ENCODE results near the gene AZGP1. TPM values are rescaled to one million over a fixed set of nuclear protein-coding genes. Genes with fewer than 3 reads are reported as not detected.

Gene AZGP1
- total and polyA plus RNA-seq, 2 of the 13 experiments (the other 11 are each of a cell fraction or from before 2014, with no cell fraction given), result 93.8 to 229 TPM

DNA sequence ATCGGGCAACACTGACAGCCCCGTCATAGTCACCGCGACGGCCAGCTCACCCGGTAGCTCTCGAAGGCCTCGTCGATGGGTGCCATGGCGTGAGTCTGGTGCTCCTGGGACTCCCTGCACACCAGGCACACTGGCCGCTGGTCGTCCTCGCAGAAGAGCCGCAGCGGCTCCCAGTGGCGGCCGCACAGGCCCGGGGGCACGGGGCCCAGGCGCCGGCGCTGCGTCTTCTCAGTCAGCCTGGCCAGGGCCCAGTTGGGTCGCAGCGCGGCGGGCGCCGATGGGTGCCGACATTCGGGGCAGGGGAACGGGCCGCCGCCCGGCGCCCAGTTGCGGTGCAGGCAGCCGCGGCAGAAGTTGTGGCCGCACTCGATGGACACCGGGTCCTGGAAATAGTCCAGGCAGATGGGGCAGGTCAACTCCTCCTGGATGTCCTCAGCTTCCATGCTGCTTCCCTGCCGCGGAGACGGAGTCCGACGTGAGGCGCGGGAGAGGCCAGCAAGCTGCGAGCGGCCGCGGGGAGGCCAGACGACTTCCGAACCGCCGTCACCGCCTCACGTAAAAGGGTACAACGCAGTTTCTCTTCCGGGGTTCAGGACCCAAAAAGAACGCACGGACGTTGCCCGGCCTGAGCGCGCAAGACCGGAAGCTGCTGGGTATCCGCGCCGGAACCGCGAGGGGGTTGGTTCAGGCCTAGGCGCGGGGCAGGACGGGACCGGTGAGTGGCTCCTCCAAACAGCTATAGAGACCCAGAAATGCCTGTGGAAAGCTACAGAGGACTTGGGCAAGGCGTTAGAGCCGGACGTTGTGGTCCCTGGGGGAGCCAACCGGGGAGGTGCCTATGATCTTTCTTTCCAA is 56.6 kb downstream of the AZGP1 start, which contains the start of gene TRIM4 (continued):
- TF ChIP-seq, protein P1, sequence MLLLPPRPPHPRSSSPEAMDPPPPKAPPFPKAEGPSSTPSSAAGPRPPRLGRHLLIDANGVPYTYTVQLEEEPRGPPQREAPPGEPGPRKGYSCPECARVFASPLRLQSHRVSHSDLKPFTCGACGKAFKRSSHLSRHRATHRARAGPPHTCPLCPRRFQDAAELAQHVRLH (CRISPR knock-in tag; IDR thresholded peaks at IDR 0.05; ENCODE audit: borderline replicate concordance, low read depth), result peak; percentile 74; the same call in 1 of the 2 replicates
- TF ChIP-seq RELA (CRISPR knock-in tag; IDR thresholded peaks at IDR 0.05) (no peak), TSC22D2 (CRISPR knock-in tag; IDR thresholded peaks at IDR 0.05; ENCODE audit: borderline replicate concordance) (0 out of 2 replicates have a peak, but pooled peaks have one; percentile 24), ZNF569 (CRISPR knock-in tag; IDR thresholded peaks at IDR 0.05; ENCODE audit: borderline replicate concordance) (no peak), ZNF367 (CRISPR knock-in tag; IDR thresholded peaks at IDR 0.05; ENCODE audit: borderline replicate concordance) (no peak), ZSCAN9 (CRISPR knock-in tag; IDR thresholded peaks at IDR 0.05; ENCODE audit: borderline replicate concordance) (no peak; the same call in 1 of the 2 replicates), EZH2 (conservative IDR thresholded peaks at IDR 0.05; ENCODE audit: low read depth, low read length) (no peak), ZNF263 (CRISPR knock-in tag; IDR thresholded peaks at IDR 0.05) (peak; percentile 62; the same call in 1 of the 2 replicates), GABPA (IDR thresholded peaks at IDR 0.05; ENCODE audit: low read depth, low read length) (peak; percentile 88), GABPA (CRISPR knock-in tag; IDR thresholded peaks at IDR 0.05; ENCODE audit: low read depth) (peak; percentile 98), U2AF1 (optimal IDR thresholded peaks at IDR 0.05; ENCODE audit: low read depth, low read length) (no peak), ZMYM2 (CRISPR knock-in tag; IDR thresholded peaks at IDR 0.05) (0 out of 2 replicates have a peak, but pooled peaks have one; percentile 47), ADNP (CRISPR knock-in tag; IDR thresholded peaks at IDR 0.05) (no peak), RXRB (CRISPR knock-in tag; IDR thresholded peaks at IDR 0.05; ENCODE audit: borderline replicate concordance) (peak; percentile 49; the same call in 1 of the 2 replicates), BHLHE40 (IDR thresholded peaks at IDR 0.05; ENCODE audit: low read length) (no peak), BORCS8-MEF2B (CRISPR knock-in tag; IDR thresholded peaks at IDR 0.05) (peak; percentile 69; the same call in 1 of the 2 replicates), ZNF780A (CRISPR knock-in tag; IDR thresholded peaks at IDR 0.05) (no peak), MEIS1 (CRISPR knock-in tag; IDR thresholded peaks at IDR 0.05; ENCODE audit: borderline replicate concordance) (no peak)
- TF ChIP-seq, protein P2, sequence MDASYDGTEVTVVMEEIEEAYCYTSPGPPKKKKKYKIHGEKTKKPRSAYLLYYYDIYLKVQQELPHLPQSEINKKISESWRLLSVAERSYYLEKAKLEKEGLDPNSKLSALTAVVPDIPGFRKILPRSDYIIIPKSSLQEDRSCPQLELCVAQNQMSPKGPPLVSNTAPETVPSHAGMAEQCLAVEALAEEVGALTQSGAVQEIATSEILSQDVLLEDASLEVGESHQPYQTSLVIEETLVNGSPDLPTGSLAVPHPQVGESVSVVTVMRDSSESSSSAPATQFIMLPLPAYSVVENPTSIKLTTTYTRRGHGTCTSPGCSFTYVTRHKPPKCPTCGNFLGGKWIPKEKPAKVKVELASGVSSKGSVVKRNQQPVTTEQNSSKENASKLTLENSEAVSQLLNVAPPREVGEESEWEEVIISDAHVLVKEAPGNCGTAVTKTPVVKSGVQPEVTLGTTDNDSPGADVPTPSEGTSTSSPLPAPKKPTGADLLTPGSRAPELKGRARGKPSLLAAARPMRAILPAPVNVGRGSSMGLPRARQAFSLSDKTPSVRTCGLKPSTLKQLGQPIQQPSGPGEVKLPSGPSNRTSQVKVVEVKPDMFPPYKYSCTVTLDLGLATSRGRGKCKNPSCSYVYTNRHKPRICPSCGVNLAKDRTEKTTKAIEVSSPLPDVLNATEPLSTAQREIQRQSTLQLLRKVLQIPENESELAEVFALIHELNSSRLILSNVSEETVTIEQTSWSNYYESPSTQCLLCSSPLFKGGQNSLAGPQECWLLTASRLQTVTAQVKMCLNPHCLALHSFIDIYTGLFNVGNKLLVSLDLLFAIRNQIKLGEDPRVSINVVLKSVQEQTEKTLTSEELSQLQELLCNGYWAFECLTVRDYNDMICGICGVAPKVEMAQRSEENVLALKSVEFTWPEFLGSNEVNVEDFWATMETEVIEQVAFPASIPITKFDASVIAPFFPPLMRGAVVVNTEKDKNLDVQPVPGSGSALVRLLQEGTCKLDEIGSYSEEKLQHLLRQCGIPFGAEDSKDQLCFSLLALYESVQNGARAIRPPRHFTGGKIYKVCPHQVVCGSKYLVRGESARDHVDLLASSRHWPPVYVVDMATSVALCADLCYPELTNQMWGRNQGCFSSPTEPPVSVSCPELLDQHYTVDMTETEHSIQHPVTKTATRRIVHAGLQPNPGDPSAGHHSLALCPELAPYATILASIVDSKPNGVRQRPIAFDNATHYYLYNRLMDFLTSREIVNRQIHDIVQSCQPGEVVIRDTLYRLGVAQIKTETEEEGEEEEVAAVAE (CRISPR knock-in tag; IDR thresholded peaks at IDR 0.05; ENCODE audit: borderline replicate concordance), result peak; percentile 57; the same call in 1 of the 2 replicates
- TF ChIP-seq, protein P3, sequence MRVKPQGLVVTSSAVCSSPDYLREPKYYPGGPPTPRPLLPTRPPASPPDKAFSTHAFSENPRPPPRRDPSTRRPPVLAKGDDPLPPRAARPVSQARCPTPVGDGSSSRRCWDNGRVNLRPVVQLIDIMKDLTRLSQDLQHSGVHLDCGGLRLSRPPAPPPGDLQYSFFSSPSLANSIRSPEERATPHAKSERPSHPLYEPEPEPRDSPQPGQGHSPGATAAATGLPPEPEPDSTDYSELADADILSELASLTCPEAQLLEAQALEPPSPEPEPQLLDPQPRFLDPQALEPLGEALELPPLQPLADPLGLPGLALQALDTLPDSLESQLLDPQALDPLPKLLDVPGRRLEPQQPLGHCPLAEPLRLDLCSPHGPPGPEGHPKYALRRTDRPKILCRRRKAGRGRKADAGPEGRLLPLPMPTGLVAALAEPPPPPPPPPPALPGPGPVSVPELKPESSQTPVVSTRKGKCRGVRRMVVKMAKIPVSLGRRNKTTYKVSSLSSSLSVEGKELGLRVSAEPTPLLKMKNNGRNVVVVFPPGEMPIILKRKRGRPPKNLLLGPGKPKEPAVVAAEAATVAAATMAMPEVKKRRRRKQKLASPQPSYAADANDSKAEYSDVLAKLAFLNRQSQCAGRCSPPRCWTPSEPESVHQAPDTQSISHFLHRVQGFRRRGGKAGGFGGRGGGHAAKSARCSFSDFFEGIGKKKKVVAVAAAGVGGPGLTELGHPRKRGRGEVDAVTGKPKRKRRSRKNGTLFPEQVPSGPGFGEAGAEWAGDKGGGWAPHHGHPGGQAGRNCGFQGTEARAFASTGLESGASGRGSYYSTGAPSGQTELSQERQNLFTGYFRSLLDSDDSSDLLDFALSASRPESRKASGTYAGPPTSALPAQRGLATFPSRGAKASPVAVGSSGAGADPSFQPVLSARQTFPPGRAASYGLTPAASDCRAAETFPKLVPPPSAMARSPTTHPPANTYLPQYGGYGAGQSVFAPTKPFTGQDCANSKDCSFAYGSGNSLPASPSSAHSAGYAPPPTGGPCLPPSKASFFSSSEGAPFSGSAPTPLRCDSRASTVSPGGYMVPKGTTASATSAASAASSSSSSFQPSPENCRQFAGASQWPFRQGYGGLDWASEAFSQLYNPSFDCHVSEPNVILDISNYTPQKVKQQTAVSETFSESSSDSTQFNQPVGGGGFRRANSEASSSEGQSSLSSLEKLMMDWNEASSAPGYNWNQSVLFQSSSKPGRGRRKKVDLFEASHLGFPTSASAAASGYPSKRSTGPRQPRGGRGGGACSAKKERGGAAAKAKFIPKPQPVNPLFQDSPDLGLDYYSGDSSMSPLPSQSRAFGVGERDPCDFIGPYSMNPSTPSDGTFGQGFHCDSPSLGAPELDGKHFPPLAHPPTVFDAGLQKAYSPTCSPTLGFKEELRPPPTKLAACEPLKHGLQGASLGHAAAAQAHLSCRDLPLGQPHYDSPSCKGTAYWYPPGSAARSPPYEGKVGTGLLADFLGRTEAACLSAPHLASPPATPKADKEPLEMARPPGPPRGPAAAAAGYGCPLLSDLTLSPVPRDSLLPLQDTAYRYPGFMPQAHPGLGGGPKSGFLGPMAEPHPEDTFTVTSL (CRISPR knock-in tag; IDR thresholded peaks at IDR 0.05; ENCODE audit: borderline replicate concordance), result no peak; the same call in 1 of the 2 replicates

Measured in HepG2 (cell line).